ENCODE measurements around the gene PAGE4. TPM values are rescaled to one million over a fixed set of nuclear protein-coding genes. Genes with fewer than 3 reads are reported as not detected.

PAGE4 gene
- total and polyA plus RNA-seq, 9 of the 15 experiments (the other 6 are each of a cell fraction or from before 2014, with no cell fraction given), result 0.99 to 8.0 (median 3.9) TPM

- no peak for TF ChIP-seq SP2 (IDR thresholded peaks at IDR 0.05; ENCODE audit: extremely low read depth, low read depth, low read length, poor library complexity, severe bottlenecking)
- no peak for TF ChIP-seq TAF9B (IDR thresholded peaks at IDR 0.05; ENCODE audit: partially characterized antibody)
- TF ChIP-seq ZBTB1 (CRISPR knock-in tag; IDR thresholded peaks at IDR 0.05; ENCODE audit: borderline replicate concordance, low read depth), result no peak
- peak; percentile 8 for TF ChIP-seq CTCFL (IDR thresholded peaks at IDR 0.05; ENCODE audit: borderline replicate concordance, insufficient read depth, low read depth, low read length, poor library complexity, severe bottlenecking)
- TF ChIP-seq ZNF589 (CRISPR knock-in tag; IDR thresholded peaks at IDR 0.05; ENCODE audit: low read depth), result no peak
- TF ChIP-seq BHLHE40 (IDR thresholded peaks at IDR 0.05; ENCODE audit: low read length), result no peak
- TF ChIP-seq ZNF699 (CRISPR knock-in tag; IDR thresholded peaks at IDR 0.05; ENCODE audit: insufficient replicate concordance), result no peak
- TF ChIP-seq LARP7 (IDR thresholded peaks at IDR 0.05), result no peak
- no peak for TF ChIP-seq STAG1 (CRISPR knock-in tag; IDR thresholded peaks at IDR 0.05; ENCODE audit: borderline replicate concordance)
- peak; percentile 87 for TF ChIP-seq FOXJ3 (CRISPR knock-in tag; IDR thresholded peaks at IDR 0.05)
- TF ChIP-seq E2F1 (CRISPR knock-in tag; IDR thresholded peaks at IDR 0.05), result no peak
- no peak for TF ChIP-seq WHSC1 (IDR thresholded peaks at IDR 0.05; ENCODE audit: low read length)
- peak; percentile 74 to 80 for TF ChIP-seq RAD21 (CRISPR knock-in tag; conservative IDR thresholded peaks at IDR 0.05 in 1 of 2, IDR thresholded peaks at IDR 0.05 in 1 of 2)
- no peak for TF ChIP-seq BDP1 (IDR thresholded peaks at IDR 0.05; ENCODE audit: insufficient read depth, insufficient read length)
- no peak for TF ChIP-seq CBX5 (IDR thresholded peaks at IDR 0.05; ENCODE audit: borderline replicate concordance, low read depth)
- TF ChIP-seq ZNF311 (CRISPR knock-in tag; IDR thresholded peaks at IDR 0.05), result no peak
- TF ChIP-seq ZNF695 (CRISPR knock-in tag; IDR thresholded peaks at IDR 0.05), result no peak
- no peak for TF ChIP-seq HOMEZ (CRISPR knock-in tag; IDR thresholded peaks at IDR 0.05)
- TF ChIP-seq ESRRA (IDR thresholded peaks at IDR 0.05; ENCODE audit: borderline replicate concordance, low read depth), result no peak
- TF ChIP-seq ELF1 (tag; IDR thresholded peaks at IDR 0.05), result peak; percentile 91
- TF ChIP-seq SRF (CRISPR knock-in tag; IDR thresholded peaks at IDR 0.05), result peak in 1 of 2 experiments; percentile 71; a peak in 2 of 4 replicates
- TF ChIP-seq CTBP1 (IDR thresholded peaks at IDR 0.05; ENCODE audit: borderline replicate concordance), result 0 out of 2 replicates have a peak, but pooled peaks have one; percentile 39
- peak; percentile 22 for TF ChIP-seq MEIS2 (IDR thresholded peaks at IDR 0.05; ENCODE audit: partially characterized antibody)
- TF ChIP-seq PHB (CRISPR knock-in tag; IDR thresholded peaks at IDR 0.05), result no peak
- TF ChIP-seq HDAC3 (IDR thresholded peaks at IDR 0.05; ENCODE audit: borderline replicate concordance, partially characterized antibody), result no peak
Measured at GRCh38 chrX:49840679-49841078, 11.6 kb downstream of the PAGE4 start (continued).
